ENCODE results near the gene BMP8A.

BMP8A gene

GRCh38 chr1:39491146-39491921, at the start of gene BMP8A:
TSS of gene BMP8A (plus strand) at chr1:39491636. CDS start at chr1:39491992, 356 bp downstream.
- Histone ChIP-seq H3K36me3 (ENCODE audit: control insufficient read depth in 2 of 2, insufficient read depth in 1 of 2, low read length in 2 of 2) (peaks cover 7 to 17% of the 10 kb centered on the region in 2 experiments; a peak in 2 of 3 replicates), H3K27ac (ENCODE audit: extremely low read depth, low read depth, low read length) (no peak within 1 kb of the TSS), H3K4me3 (ENCODE audit: low read depth, low read length) (peak within 1 kb of the TSS; percentile 55), H3K4me1 (ENCODE audit: control insufficient read depth, insufficient read depth, low read length) (no peaks in the 10 kb centered on the region), H3K9me3 (ENCODE audit: control insufficient read depth, insufficient read depth, low read depth, low read length) (no peaks in the 10 kb centered on the region)
- ChIA-PET CTCF (interaction anchor here (0.9 to 1.0 kb wide), 2 partner anchors 46 to 213 kb away, joined by 3 to 4 read pairs; no protein-coding TSS in a partner anchor), POLR2A (interaction anchor here (0.7 kb wide), 1 partner anchor 47 kb away, joined by 3 read pairs; no protein-coding TSS in a partner anchor)
- TF ChIP-seq, protein P1, sequence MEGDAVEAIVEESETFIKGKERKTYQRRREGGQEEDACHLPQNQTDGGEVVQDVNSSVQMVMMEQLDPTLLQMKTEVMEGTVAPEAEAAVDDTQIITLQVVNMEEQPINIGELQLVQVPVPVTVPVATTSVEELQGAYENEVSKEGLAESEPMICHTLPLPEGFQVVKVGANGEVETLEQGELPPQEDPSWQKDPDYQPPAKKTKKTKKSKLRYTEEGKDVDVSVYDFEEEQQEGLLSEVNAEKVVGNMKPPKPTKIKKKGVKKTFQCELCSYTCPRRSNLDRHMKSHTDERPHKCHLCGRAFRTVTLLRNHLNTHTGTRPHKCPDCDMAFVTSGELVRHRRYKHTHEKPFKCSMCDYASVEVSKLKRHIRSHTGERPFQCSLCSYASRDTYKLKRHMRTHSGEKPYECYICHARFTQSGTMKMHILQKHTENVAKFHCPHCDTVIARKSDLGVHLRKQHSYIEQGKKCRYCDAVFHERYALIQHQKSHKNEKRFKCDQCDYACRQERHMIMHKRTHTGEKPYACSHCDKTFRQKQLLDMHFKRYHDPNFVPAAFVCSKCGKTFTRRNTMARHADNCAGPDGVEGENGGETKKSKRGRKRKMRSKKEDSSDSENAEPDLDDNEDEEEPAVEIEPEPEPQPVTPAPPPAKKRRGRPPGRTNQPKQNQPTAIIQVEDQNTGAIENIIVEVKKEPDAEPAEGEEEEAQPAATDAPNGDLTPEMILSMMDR (tag by site-specific recombination; IDR thresholded peaks at IDR 0.05) = peak; percentile 65; the same call in 1 of the 2 replicates
- TF ChIP-seq KLF9 (tag by site-specific recombination; IDR thresholded peaks at IDR 0.05; ENCODE audit: low read depth) (peak; percentile 44; the same call in 1 of the 2 replicates), ZNF202 (tag by site-specific recombination; IDR thresholded peaks at IDR 0.05; ENCODE audit: borderline replicate concordance) (no peak), ZXDB (tag by site-specific recombination; IDR thresholded peaks at IDR 0.05) (peak; percentile 50), ZBTB26 (tag by site-specific recombination; optimal IDR thresholded peaks at IDR 0.05) (peak; percentile 74), ZNF561 (tag by site-specific recombination; IDR thresholded peaks at IDR 0.05; ENCODE audit: borderline replicate concordance) (peak; percentile 90; the same call in 1 of the 2 replicates), ZNF600 (tag by site-specific recombination; IDR thresholded peaks at IDR 0.05) (peak; percentile 64; the same call in 1 of the 2 replicates), SP2 (tag by site-specific recombination; IDR thresholded peaks at IDR 0.05) (peak; percentile 33; the same call in 1 of the 2 replicates), ZFHX2 (tag by site-specific recombination; conservative IDR thresholded peaks at IDR 0.05) (peak; percentile 54; the same call in 1 of the 2 replicates), ZNF132 (tag by site-specific recombination; IDR thresholded peaks at IDR 0.05; ENCODE audit: borderline replicate concordance) (no peak), ZBTB17 (tag by site-specific recombination; IDR thresholded peaks at IDR 0.05) (no peak), SCRT2 (tag by site-specific recombination; IDR thresholded peaks at IDR 0.05) (no peak), GLIS2 (tag by site-specific recombination; IDR thresholded peaks at IDR 0.05) (peak; percentile 60; the same call in 1 of the 2 replicates), KLF10 (tag by site-specific recombination; IDR thresholded peaks at IDR 0.05) (peak; percentile 38; the same call in 1 of the 2 replicates), KLF8 (tag by site-specific recombination; IDR thresholded peaks at IDR 0.05) (peak; percentile 59; the same call in 1 of the 2 replicates), ZNF335 (tag by site-specific recombination; conservative IDR thresholded peaks at IDR 0.05) (0 out of 2 replicates have a peak, but pooled peaks have one; percentile 37), ZBTB20 (tag by site-specific recombination; IDR thresholded peaks at IDR 0.05) (peak; percentile 74; the same call in 1 of the 2 replicates), ZSCAN5A (tag by site-specific recombination; IDR thresholded peaks at IDR 0.05) (0 out of 2 replicates have a peak, but pooled peaks have one; percentile 48), PBX3 (CRISPR knock-in tag; IDR thresholded peaks at IDR 0.05) (peak; percentile 74; the same call in 1 of the 2 replicates), ZNF341 (tag by site-specific recombination; IDR thresholded peaks at IDR 0.05; ENCODE audit: low read depth) (peak; percentile 91), ZSCAN30 (tag by site-specific recombination; IDR thresholded peaks at IDR 0.05) (0 out of 2 replicates have a peak, but pooled peaks have one; percentile 38)
- TF ChIP-seq, protein P2, sequence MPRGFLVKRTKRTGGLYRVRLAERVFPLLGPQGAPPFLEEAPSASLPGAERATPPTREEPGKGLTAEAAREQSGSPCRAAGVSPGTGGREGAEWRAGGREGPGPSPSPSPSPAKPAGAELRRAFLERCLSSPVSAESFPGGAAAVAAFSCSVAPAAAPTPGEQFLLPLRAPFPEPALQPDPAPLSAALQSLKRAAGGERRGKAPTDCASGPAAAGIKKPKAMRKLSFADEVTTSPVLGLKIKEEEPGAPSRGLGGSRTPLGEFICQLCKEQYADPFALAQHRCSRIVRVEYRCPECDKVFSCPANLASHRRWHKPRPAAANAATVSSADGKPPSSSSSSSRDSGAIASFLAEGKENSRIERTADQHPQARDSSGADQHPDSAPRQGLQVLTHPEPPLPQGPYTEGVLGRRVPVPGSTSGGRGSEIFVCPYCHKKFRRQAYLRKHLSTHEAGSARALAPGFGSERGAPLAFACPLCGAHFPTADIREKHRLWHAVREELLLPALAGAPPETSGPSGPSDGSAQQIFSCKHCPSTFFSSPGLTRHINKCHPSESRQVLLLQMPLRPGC (tag by site-specific recombination; IDR thresholded peaks at IDR 0.05) = no peak

Measured in HEK293 (cell line).